ENCODE data around the gene LTA4H. TPM values are rescaled to one million over a fixed set of nuclear protein-coding genes. Genes with fewer than 3 reads are reported as not detected.

The LTA4H gene
- total and polyA plus RNA-seq, 10 of the 15 experiments (the other 5 are each of a cell fraction or from before 2014, with no cell fraction given): 43.9 to 106 (median 47.3) TPM

DNA sequence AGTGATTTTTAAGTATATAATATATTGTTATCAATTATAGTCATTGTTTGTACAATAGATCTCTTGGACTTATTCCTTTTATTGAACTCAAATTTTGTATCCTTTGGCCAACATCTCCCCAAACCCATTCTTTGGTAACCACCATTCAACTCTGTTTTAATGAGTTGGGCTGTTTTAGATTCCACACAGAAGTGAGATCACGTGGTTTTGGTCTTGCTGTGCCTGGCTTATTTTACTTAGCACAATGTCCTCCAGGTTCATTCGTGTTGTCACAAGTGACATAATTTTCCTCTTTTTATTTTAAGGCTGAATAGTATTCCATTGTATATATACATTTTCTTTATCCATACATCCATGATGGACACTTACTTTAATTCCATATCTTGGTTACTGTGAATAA is 40.2 kb upstream of the LTA4H start:
- ChIA-PET CTCF (no interaction called here), SMC1A (ENCODE audit: uncharacterized antibody, unreplicated experiment) (no interaction called here), POLR2A (interaction anchor here (0.6 kb wide), 1 partner anchor 335 kb away, joined by 9 read pairs; no protein-coding TSS in a partner anchor), RAD21 (ENCODE audit: unreplicated experiment) (no interaction called here)
- Histone ChIP-seq H3K36me3 (ENCODE audit: control insufficient read depth in 2 of 2, insufficient read depth in 2 of 2, low read length in 1 of 2) (no peaks in the 10 kb centered on the region), H4K20me1 (ENCODE audit: control insufficient read depth, insufficient read depth) (no peaks in the 10 kb centered on the region), H3K27ac (ENCODE audit: control insufficient read depth, insufficient read depth) (no peak overlapping the region), H3K4me1 (ENCODE audit: control insufficient read depth, insufficient read depth, low read length) (peaks cover 4% of the 10 kb centered on the region), H3K4me2 (ENCODE audit: control insufficient read depth, insufficient read depth) (no peak overlapping the region), H2AFZ (ENCODE audit: control insufficient read depth, low read depth, low read length) (no peak overlapping the region), H3K79me2 (ENCODE audit: control insufficient read depth, insufficient read depth, low read length) (no peaks in the 10 kb centered on the region), H3K27me3 (replicated peaks in 1 of 2; ENCODE audit: control insufficient read depth in 2 of 2, insufficient read depth in 2 of 2, low read length in 1 of 2) (peaks cover 0 to 2% of the 10 kb centered on the region in 2 experiments; a peak in 2 of 4 replicates), H3K9me3 (replicated peaks; ENCODE audit: control insufficient read depth, insufficient read depth, low read length) (no peaks in the 10 kb centered on the region), H3K4me3 (no peak overlapping the region), H3K9ac (ENCODE audit: control insufficient read depth, insufficient read depth, low read length) (no peak overlapping the region)
- ATAC-seq: no peak
- WGBS (ENCODE audit: insufficient coverage, insufficient replicate concordance, low lambda C conversion rate, missing lambda C conversion rate): 0% methylated on average over 2 of the region's 2 CpGs
- FAIRE-seq: no peak
- in situ Hi-C loops (cut with MboI): no loop called here
- BruUV-seq (replicated peaks): no TSS peak
- intact Hi-C loops (cut with micrococcal nuclease; ENCODE audit: unreplicated experiment): no loop called here
- no peak for DNase-seq (ENCODE audit: low read depth, low spot score)
- no peak for TF ChIP-seq ZBED1 (IDR thresholded peaks at IDR 0.05; ENCODE audit: borderline replicate concordance)
- TF ChIP-seq, protein P1, sequence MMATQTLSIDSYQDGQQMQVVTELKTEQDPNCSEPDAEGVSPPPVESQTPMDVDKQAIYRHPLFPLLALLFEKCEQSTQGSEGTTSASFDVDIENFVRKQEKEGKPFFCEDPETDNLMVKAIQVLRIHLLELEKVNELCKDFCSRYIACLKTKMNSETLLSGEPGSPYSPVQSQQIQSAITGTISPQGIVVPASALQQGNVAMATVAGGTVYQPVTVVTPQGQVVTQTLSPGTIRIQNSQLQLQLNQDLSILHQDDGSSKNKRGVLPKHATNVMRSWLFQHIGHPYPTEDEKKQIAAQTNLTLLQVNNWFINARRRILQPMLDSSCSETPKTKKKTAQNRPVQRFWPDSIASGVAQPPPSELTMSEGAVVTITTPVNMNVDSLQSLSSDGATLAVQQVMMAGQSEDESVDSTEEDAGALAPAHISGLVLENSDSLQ (IDR thresholded peaks at IDR 0.05): no peak
- TF ChIP-seq HDAC6 (IDR thresholded peaks at IDR 0.05; ENCODE audit: unreplicated experiment): no peak
- TF ChIP-seq RCOR1 (conservative IDR thresholded peaks at IDR 0.05; ENCODE audit: low read depth, low read length): no peak
- TF ChIP-seq ZSCAN29 (IDR thresholded peaks at IDR 0.05): no peak
- TF ChIP-seq, protein P2, sequence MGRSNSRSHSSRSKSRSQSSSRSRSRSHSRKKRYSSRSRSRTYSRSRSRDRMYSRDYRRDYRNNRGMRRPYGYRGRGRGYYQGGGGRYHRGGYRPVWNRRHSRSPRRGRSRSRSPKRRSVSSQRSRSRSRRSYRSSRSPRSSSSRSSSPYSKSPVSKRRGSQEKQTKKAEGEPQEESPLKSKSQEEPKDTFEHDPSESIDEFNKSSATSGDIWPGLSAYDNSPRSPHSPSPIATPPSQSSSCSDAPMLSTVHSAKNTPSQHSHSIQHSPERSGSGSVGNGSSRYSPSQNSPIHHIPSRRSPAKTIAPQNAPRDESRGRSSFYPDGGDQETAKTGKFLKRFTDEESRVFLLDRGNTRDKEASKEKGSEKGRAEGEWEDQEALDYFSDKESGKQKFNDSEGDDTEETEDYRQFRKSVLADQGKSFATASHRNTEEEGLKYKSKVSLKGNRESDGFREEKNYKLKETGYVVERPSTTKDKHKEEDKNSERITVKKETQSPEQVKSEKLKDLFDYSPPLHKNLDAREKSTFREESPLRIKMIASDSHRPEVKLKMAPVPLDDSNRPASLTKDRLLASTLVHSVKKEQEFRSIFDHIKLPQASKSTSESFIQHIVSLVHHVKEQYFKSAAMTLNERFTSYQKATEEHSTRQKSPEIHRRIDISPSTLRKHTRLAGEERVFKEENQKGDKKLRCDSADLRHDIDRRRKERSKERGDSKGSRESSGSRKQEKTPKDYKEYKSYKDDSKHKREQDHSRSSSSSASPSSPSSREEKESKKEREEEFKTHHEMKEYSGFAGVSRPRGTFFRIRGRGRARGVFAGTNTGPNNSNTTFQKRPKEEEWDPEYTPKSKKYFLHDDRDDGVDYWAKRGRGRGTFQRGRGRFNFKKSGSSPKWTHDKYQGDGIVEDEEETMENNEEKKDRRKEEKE (IDR thresholded peaks at IDR 0.05): no peak
- TF ChIP-seq, protein P3, sequence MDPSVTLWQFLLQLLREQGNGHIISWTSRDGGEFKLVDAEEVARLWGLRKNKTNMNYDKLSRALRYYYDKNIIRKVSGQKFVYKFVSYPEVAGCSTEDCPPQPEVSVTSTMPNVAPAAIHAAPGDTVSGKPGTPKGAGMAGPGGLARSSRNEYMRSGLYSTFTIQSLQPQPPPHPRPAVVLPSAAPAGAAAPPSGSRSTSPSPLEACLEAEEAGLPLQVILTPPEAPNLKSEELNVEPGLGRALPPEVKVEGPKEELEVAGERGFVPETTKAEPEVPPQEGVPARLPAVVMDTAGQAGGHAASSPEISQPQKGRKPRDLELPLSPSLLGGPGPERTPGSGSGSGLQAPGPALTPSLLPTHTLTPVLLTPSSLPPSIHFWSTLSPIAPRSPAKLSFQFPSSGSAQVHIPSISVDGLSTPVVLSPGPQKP (IDR thresholded peaks at IDR 0.05; ENCODE audit: low read depth, low read length): no peak
- TF ChIP-seq SRF (IDR thresholded peaks at IDR 0.05; ENCODE audit: low read depth in 2 of 2, low read length in 2 of 2): no peak
- TF ChIP-seq, protein P4, sequence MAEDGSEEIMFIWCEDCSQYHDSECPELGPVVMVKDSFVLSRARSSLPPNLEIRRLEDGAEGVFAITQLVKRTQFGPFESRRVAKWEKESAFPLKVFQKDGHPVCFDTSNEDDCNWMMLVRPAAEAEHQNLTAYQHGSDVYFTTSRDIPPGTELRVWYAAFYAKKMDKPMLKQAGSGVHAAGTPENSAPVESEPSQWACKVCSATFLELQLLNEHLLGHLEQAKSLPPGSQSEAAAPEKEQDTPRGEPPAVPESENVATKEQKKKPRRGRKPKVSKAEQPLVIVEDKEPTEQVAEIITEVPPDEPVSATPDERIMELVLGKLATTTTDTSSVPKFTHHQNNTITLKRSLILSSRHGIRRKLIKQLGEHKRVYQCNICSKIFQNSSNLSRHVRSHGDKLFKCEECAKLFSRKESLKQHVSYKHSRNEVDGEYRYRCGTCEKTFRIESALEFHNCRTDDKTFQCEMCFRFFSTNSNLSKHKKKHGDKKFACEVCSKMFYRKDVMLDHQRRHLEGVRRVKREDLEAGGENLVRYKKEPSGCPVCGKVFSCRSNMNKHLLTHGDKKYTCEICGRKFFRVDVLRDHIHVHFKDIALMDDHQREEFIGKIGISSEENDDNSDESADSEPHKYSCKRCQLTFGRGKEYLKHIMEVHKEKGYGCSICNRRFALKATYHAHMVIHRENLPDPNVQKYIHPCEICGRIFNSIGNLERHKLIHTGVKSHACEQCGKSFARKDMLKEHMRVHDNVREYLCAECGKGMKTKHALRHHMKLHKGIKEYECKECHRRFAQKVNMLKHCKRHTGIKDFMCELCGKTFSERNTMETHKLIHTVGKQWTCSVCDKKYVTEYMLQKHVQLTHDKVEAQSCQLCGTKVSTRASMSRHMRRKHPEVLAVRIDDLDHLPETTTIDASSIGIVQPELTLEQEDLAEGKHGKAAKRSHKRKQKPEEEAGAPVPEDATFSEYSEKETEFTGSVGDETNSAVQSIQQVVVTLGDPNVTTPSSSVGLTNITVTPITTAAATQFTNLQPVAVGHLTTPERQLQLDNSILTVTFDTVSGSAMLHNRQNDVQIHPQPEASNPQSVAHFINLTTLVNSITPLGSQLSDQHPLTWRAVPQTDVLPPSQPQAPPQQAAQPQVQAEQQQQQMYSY (CRISPR knock-in tag; IDR thresholded peaks at IDR 0.05): no peak
- TF ChIP-seq, protein P5, sequence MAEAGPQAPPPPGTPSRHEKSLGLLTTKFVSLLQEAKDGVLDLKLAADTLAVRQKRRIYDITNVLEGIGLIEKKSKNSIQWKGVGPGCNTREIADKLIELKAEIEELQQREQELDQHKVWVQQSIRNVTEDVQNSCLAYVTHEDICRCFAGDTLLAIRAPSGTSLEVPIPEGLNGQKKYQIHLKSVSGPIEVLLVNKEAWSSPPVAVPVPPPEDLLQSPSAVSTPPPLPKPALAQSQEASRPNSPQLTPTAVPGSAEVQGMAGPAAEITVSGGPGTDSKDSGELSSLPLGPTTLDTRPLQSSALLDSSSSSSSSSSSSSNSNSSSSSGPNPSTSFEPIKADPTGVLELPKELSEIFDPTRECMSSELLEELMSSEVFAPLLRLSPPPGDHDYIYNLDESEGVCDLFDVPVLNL (IDR thresholded peaks at IDR 0.05; ENCODE audit: low read depth, low read length): no peak
- TF ChIP-seq, protein P6, sequence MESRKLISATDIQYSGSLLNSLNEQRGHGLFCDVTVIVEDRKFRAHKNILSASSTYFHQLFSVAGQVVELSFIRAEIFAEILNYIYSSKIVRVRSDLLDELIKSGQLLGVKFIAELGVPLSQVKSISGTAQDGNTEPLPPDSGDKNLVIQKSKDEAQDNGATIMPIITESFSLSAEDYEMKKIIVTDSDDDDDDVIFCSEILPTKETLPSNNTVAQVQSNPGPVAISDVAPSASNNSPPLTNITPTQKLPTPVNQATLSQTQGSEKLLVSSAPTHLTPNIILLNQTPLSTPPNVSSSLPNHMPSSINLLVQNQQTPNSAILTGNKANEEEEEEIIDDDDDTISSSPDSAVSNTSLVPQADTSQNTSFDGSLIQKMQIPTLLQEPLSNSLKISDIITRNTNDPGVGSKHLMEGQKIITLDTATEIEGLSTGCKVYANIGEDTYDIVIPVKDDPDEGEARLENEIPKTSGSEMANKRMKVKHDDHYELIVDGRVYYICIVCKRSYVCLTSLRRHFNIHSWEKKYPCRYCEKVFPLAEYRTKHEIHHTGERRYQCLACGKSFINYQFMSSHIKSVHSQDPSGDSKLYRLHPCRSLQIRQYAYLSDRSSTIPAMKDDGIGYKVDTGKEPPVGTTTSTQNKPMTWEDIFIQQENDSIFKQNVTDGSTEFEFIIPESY (IDR thresholded peaks at IDR 0.05): no peak

All from GM12878 (cell line).